Small intestine (tissue), 7 donors: ENCODE results near the gene PRKAR2B. TPM values are rescaled to one million over a fixed set of nuclear protein-coding genes. Genes with fewer than 3 reads are reported as not detected.
"Not testable (repeated sequence)": the region's sequence is repeated elsewhere in the genome, so short reads cannot be mapped to it uniquely, and the experiment has no call there.

Source experiments
- DNase-seq, 2 donors: peaks; one replicate each; pipeline versions ENCODE4 v3.0.0 to v3.0.0-alpha.2; 2013
- FAIRE-seq: peaks from 2 replicates; lab custom pipeline; 2012; peaks lifted over from hg19 to GRCh38; lab: Jason Lieb, UNC
- H3K27ac ChIP-seq, 3 donors: one replicate each; pipeline ENCODE4 v1.5.1; 2013; ENCODE audit warnings: low read length in 2 of 3, mild to moderate bottlenecking in 2 of 3, control low read depth in 1 of 3, inconsistent platforms in 1 of 3, low read depth in 1 of 3, moderate library complexity in 1 of 3
- H3K27me3 ChIP-seq, 3 donors: one replicate each; pipeline ENCODE4 v1.6.1; 2013; ENCODE audit warnings: low read length in 3 of 3, inconsistent platforms in 1 of 3; ENCODE audit not compliant: control insufficient read depth in 3 of 3, insufficient read depth in 3 of 3
- H3K36me3 ChIP-seq, 3 donors: one replicate each; pipeline ENCODE4 v1.6.1; 2013; ENCODE audit warnings: low read length in 3 of 3, inconsistent platforms in 1 of 3, low read depth in 1 of 3, mild to moderate bottlenecking in 1 of 3, moderate library complexity in 1 of 3; ENCODE audit not compliant: control insufficient read depth in 3 of 3, insufficient read depth in 2 of 3
- H3K4me1 ChIP-seq, 3 donors: one replicate each; pipeline ENCODE4 v1.6.1; 2013; ENCODE audit warnings: low read length in 2 of 3, inconsistent platforms in 1 of 3, low read depth in 1 of 3, mild to moderate bottlenecking in 1 of 3, moderate library complexity in 1 of 3; ENCODE audit not compliant: control insufficient read depth in 3 of 3, insufficient read depth in 2 of 3
- H3K4me3 ChIP-seq, 3 donors: one replicate each; pipeline ENCODE4 v1.5.1; 2013; ENCODE audit warnings: low read length in 3 of 3, control low read depth in 1 of 3, inconsistent platforms in 1 of 3, low read depth in 1 of 3, mild to moderate bottlenecking in 1 of 3, moderate library complexity in 1 of 3
- H3K9me3 ChIP-seq, 2 donors: one replicate each; pipeline ENCODE4 v1.6.1; 2013; ENCODE audit warnings: low read depth in 1 of 2, low read length in 1 of 2; ENCODE audit not compliant: control insufficient read depth in 2 of 2, insufficient read depth in 1 of 2
- WGBS, 3 donors: extraction: QIAGEN DNeasy Blood & Tissue Kit; methylation state at CpG; one replicate each; pipeline ENCODE4 v1.1.7; 2013; 5-methylcytosine and 5-hydroxymethylcytosine counted together
- polyA plus RNA-seq, 4 donors: library from polyadenylated mRNA; stranded (reverse) in 3 of 4; unstranded in 1 of 4; fragments of 200-250 nt in 3 of 4; fragments of 120-200 nt in 1 of 4; gene quantifications; one replicate each; pipeline versions ENCODE4 v1.2.1 to v1.2.3, GENCODE V29; 2013
- donor health status: healthy with polysubstance abuse.
- donor health status: control.
- donor health status: control.
- donor health status: Bipolar disorder and iron deficiency.
- donor health status: healthy.

PRKAR2B gene
- polyA plus RNA-seq, 4 donors, result 0.89 to 12.9 (median 7.2) TPM

DNA sequence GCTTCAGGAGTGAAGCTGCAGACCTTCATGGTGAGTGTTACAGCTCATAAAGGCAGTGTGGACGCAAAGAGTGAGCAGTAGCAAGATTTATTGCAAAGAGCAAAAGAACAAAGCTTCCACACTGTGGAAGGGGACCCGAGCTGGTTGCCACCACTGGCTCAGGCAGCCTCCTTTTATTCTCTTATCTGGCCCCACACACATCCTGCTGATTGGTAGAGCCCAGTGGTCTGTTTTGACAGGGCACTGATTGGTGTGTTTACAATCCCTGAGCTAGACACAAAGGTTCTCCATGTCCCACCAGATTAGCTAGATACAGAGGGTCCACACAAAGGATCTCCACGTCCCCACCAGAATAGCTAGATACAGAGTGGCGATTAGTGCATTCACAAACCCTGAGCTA, 2.7 kb upstream of the PRKAR2B start:
- 74 to 84% (median 77%) methylated on average over 4 of the region's 4 CpGs for WGBS, 3 donors
- not testable (repeated sequence) for H3K36me3 ChIP-seq, H3K9me3 ChIP-seq, H3K4me3 ChIP-seq, DNase-seq, H3K27ac ChIP-seq, FAIRE-seq
- peaks cover 0 to 11% (median 0%) of the 10 kb centered on the region in 3 donors for H3K27me3 ChIP-seq
- H3K4me1 ChIP-seq, result peaks cover 0 to 11% (median 0%) of the 10 kb centered on the region in 3 donors

DNA sequence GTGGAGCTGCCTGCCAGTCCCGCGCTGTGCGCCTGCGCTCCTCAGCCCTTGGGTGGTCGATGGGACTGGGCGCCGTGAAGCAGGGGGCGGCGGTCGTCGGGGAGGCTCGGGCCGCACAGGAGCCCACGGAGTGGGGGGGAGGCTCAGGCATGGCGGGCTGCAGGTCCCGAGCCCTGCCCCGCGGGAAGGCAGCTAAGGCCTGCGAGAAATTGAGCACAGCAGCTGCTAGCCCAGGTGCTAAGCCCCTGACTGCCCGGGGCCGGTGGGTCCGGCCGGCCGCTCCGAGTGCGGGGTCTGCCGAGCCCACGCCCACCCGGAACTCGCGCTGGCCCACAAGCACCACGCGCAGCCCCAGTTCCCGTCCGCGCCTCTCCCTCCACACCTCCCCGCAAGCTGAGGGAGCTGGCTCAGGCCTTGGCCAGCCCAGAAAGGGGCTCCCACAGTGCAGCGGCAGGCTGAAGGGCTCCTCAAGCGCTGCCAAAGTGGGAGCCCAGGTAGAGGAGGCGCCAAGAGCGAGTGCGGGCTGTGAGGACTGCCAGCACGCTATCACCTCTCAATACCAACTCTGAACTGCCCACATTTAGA, 2.1 kb upstream of the PRKAR2B start:
- not testable (repeated sequence) for H3K36me3 ChIP-seq, FAIRE-seq, H3K9me3 ChIP-seq, H3K27ac ChIP-seq, H3K4me3 ChIP-seq, DNase-seq
- WGBS, 3 donors, result 96 to 98% (median 98%) methylated on average over 34 to 43 of the region's 43 CpGs
- Histone ChIP-seq H3K4me1 (peaks cover 0 to 11% (median 0%) of the 10 kb centered on the region in 3 donors), H3K27me3 (peaks cover 0 to 11% (median 0%) of the 10 kb centered on the region in 3 donors)

DNA sequence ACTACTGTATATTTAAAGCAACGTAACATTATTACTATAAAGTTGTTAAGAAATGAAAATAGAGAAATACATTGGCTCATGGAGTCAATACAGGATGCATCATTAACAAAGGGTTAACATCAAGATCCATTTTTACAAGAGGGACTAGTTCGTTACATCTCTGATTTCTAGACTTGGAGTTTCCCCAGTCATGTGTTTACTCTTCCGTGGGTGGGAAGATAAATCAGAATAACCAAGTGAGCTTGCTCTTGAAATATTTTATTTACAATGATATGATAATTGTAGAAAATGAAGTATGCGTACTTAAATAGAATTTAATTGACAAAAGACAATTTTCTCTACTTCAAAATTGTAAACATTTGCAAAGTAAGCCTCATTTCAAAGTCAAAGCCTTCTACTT, 1.0 kb upstream of the PRKAR2B start:
- DNase-seq, result no peak
- Histone ChIP-seq H3K4me1 (peaks cover 0 to 11% (median 0%) of the 10 kb centered on the region in 3 donors), H3K36me3 (no peaks in the 10 kb centered on the region), H3K27ac (no peak overlapping the region), H3K4me3 (no peak overlapping the region), H3K27me3 (peaks cover 0 to 11% (median 0%) of the 10 kb centered on the region in 3 donors), H3K9me3 (no peaks in the 10 kb centered on the region)
- FAIRE-seq, result no peak
- 36 to 49% (median 43%) methylated on average over 4 of the region's 4 CpGs for WGBS, 3 donors

DNA sequence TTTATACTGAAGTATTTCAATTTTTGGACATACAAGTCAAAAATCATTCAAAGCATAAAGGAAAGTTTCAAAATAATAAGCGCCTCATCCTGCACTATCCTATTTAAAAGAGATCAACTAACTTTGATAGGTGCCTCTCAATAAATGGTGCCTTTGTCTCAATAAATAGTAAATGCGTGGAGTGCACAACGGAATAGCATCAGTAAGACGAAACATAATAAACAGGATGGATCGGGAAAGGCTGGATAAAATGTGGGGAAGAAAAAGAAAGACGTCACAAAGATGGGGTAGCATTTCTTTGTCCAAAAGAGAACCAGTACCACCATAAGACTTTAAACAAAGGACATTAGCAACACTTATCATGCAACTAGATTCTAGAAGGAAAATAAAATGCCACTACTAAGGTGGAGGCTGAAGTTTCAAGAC, 571 bp upstream of the PRKAR2B start:
- no peak for FAIRE-seq
- DNase-seq, result no peak
- H3K36me3 ChIP-seq, result no peaks in the 10 kb centered on the region

DNA sequence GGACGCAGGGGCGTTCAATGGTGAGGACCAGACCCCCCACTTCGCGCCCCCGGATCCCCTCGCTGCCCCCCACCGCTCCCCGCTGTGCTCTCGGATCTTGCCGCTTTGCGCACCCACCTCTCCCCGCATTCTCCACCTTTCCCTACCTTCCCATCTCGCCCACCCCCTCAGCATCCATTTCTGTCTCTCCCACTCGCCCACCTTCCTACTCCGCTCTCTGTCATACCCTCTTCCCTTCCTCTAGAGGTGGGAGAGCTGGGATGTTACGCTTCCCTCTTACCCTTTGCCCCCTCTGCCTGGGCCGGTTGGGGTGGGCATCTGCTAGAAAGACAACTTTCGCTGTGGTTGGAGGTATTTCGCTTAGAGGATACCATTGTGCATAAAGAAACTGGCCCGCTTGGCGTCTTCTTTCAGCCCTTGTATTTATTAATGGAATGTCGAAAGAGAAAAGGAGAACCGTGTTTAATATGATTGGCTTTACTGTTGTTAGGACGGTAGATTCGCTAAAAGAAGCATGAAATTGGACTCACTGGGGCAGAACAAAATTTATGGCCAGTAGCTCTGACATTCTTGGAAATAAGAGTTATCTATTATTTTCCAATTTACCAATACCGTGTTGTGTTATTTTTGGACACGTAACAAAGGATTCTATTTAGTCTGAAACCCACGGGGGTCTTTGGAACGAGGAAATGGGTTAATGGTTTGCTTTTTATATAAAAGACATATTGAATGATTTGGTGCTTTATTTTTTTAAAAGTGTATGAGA, 873 bp downstream of the PRKAR2B start:
- Histone ChIP-seq H3K9me3 (no peaks in the 10 kb centered on the region), H3K36me3 (no peaks in the 10 kb centered on the region), H3K27me3 (peaks cover 0 to 11% (median 0%) of the 10 kb centered on the region in 3 donors), H3K4me3 (peak overlapping the region; percentile 51 to 70 (median 55)), H3K27ac (peak overlapping the region in 1 of 3 donors; percentile 38), H3K4me1 (peaks cover 0 to 11% (median 0%) of the 10 kb centered on the region in 3 donors)
- FAIRE-seq (no peak), DNase-seq (peak in 1 of 2 donors; percentile 11)
- WGBS, 3 donors, result 3 to 7% (median 5%) methylated on average over 21 to 29 of the region's 29 CpGs

More for the DNA sequence above, 571 bp upstream of the PRKAR2B start:
- no peaks in the 10 kb centered on the region for H3K9me3 ChIP-seq
- peaks cover 0 to 11% (median 0%) of the 10 kb centered on the region in 3 donors for H3K4me1 ChIP-seq
- peak overlapping the region in 2 of 3 donors; percentile 70 to 83 for H3K27ac ChIP-seq
- WGBS, 3 donors, result 11 to 34% (median 32%) methylated on average over 6 of the region's 6 CpGs
- peaks cover 0 to 11% (median 0%) of the 10 kb centered on the region in 3 donors for H3K27me3 ChIP-seq
- peak overlapping the region; percentile 36 to 51 (median 42) for H3K4me3 ChIP-seq

DNA sequence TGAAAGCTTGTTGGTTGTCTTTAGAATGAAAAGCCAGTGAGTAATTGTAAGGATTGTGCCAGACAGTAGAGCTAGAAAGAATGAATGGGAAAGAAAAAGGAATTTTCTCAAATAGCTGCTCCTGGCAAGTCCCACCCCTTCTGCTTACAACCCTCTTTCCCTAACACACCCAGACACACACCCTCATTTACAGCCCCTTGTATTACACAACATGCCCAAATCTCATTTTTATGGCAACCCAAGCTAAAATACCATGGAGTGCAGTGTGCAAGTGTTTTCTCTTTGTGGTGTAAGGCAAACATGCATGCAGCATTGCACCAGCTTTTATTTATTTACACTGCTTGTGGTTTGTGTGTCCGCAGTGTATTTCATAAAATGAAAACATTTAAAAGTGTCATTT, 1.5 kb downstream of the PRKAR2B start:
- Histone ChIP-seq H3K36me3 (no peaks in the 10 kb centered on the region), H3K27me3 (peaks cover 0 to 11% (median 0%) of the 10 kb centered on the region in 3 donors), H3K4me3 (peak overlapping the region in 1 of 3 donors; percentile 70), H3K9me3 (no peaks in the 10 kb centered on the region), H3K27ac (no peak overlapping the region), H3K4me1 (peaks cover 0 to 11% (median 0%) of the 10 kb centered on the region in 3 donors)
- DNase-seq (peak; percentile 10 to 17), FAIRE-seq (no peak)
- WGBS, 3 donors, result 18 to 46% (median 38%) methylated on average over 1 of the region's 1 CpG

DNA sequence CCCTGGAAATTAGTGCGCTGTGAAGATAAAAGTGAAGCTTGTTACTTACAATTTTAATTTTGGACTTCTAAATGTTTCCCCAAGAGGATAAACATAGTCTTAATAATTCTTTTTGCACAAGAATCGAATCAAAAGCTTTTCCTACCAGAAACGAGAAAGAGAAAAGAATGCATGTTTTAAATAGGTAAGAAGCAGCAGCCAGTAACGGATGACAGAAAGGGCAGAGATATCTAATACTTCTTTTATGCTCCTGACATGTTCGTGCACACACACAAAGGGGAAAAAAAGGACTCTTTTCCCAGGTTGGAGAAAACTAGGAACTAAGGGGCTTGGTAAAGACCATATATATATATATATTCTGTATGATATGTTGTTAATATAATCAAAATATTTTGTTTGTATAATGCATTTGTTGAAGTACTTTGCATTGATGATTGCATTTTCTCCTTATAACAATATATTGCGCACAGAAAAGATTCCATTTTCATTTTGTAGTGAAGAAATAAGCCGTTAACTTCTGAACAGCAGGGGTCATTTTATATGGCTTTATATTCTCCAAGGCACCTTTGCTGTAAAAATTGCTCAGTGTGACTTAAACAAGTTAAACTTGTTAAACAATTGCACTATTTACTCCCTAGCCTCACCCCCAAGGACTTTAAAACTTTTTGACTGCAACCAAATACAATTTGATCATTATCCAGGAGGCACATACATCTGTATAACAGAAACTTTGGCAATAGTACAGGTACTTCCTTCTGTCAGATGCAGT, 2.2 kb downstream of the PRKAR2B start:
- DNase-seq (no peak), FAIRE-seq (no peak)
- peaks cover 0 to 11% (median 0%) of the 10 kb centered on the region in 3 donors for H3K4me1 ChIP-seq
- H3K9me3 ChIP-seq, result no peaks in the 10 kb centered on the region
- H3K36me3 ChIP-seq, result no peaks in the 10 kb centered on the region
- no peak overlapping the region for H3K4me3 ChIP-seq
- H3K27ac ChIP-seq, result no peak overlapping the region
- peaks cover 0 to 11% (median 0%) of the 10 kb centered on the region in 3 donors for H3K27me3 ChIP-seq
- 55 to 75% (median 70%) methylated on average over 7 of the region's 7 CpGs for WGBS, 3 donors
